Limb (tissue), 2 donors: Measurements from ENCODE around the gene TNNC1.

ENCODE experiments used
- DNase-seq, 2 donors: peaks; one replicate each; pipeline ENCODE4 v3.0.0-alpha.2; 2016; ENCODE audit errors: extremely low spot score in 2 of 2

Gene TNNC1

GRCh38 chr3:52401551-52401950, 52.3 kb downstream of the TNNC1 start:
- DNase-seq, result no peak
